ENCODE measurements around the gene CAPN8.

The CAPN8 gene

DNA sequence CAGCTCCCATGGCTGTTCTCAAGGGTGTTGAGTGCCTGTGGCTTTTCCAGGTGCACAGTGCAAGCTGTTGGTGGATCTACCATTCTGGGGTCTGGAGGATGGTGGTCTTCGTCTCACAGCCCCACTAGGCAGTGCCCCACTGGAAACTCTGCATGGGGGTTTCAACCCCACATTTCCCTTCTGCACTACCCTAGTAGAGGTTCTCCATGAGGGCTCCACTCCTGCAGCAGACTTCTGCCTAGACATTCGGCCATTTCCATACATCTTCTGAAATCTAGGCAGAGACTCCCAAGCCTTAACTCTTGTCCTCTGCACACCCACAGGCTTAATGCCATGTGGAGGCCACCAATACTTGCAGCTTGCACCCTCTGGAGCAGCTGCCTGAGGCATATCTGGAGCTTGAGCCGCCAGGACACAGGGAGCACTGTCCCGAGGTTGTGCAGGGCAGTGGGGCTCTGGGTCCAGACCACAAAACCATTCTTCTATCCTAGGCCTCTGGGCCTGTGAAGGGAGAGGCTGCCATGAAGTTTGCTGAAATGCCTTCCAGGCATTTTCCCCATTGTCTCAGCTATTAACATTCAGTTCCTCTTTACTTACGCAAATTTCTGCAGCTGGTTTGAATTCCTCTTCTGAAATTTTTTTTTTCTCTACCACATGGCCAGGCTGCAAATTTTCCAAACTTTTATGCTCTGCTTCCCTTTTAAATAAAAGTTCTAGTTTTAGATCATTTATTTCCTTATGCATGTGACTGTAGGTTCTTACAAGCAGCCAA lies 8.8 kb upstream of the CAPN8 start:
- H3K27me3 ChIP-seq (ENCODE audit: control insufficient read depth, low read length): no peaks in the 10 kb centered on the region
- H3K36me3 ChIP-seq (ENCODE audit: control insufficient read depth, low read length): no peaks in the 10 kb centered on the region
- peaks cover 7% of the 10 kb centered on the region; the same call in 1 of the 2 replicates for H3K9me3 ChIP-seq (ENCODE audit: control insufficient read depth, insufficient read depth, low read length)
- H3K9me2 ChIP-seq (replicated peaks; ENCODE audit: control insufficient read depth, low read length): no peaks in the 10 kb centered on the region
- H3K27ac ChIP-seq (ENCODE audit: low read depth, low read length): no peak overlapping the region
- H3F3A ChIP-seq (ENCODE audit: control insufficient read depth, insufficient read depth): no peaks in the 10 kb centered on the region
- no peaks in the 10 kb centered on the region for H4K20me1 ChIP-seq (ENCODE audit: control insufficient read depth, insufficient read depth, low read depth, low read length)
- H3K4me1 ChIP-seq (ENCODE audit: control insufficient read depth, low read length): no peaks in the 10 kb centered on the region
- no peak for TF ChIP-seq EZH2phosphoT487 (IDR thresholded peaks at IDR 0.05; ENCODE audit: borderline replicate concordance, low read length)
- no peak for TF ChIP-seq CTCF (IDR thresholded peaks at IDR 0.05; ENCODE audit: low read depth, low read length, poor library complexity, severe bottlenecking)
- no peak overlapping the region for H3K4me2 ChIP-seq (ENCODE audit: low read length)
- no peaks in the 10 kb centered on the region for H3K79me2 ChIP-seq (ENCODE audit: control insufficient read depth, low read length)
- H3K4me3 ChIP-seq (ENCODE audit: low read length): no peak overlapping the region

GRCh38 chr1:223670458-223671159 lies 5.1 kb upstream of the CAPN8 start:
- Histone ChIP-seq H3K27me3 (ENCODE audit: control insufficient read depth, low read length) (no peaks in the 10 kb centered on the region; the same call in 1 of the 2 replicates), H3K9me2 (replicated peaks; ENCODE audit: control insufficient read depth, low read length) (no peaks in the 10 kb centered on the region), H3K9me3 (ENCODE audit: control insufficient read depth, insufficient read depth, low read length) (peaks cover 7% of the 10 kb centered on the region; the same call in 1 of the 2 replicates), H4K20me1 (ENCODE audit: control insufficient read depth, insufficient read depth, low read depth, low read length) (no peaks in the 10 kb centered on the region), H3F3A (ENCODE audit: control insufficient read depth, insufficient read depth) (no peaks in the 10 kb centered on the region), H3K36me3 (ENCODE audit: control insufficient read depth, low read length) (no peaks in the 10 kb centered on the region), H3K4me3 (ENCODE audit: low read length) (no peak overlapping the region), H3K27ac (ENCODE audit: low read depth, low read length) (no peak overlapping the region), H3K4me2 (ENCODE audit: low read length) (no peak overlapping the region), H3K4me1 (ENCODE audit: control insufficient read depth, low read length) (no peaks in the 10 kb centered on the region), H3K79me2 (ENCODE audit: control insufficient read depth, low read length) (no peaks in the 10 kb centered on the region)
- TF ChIP-seq CTCF (IDR thresholded peaks at IDR 0.05; ENCODE audit: low read depth, low read length, poor library complexity, severe bottlenecking) (peak; percentile 60), EZH2phosphoT487 (IDR thresholded peaks at IDR 0.05; ENCODE audit: borderline replicate concordance, low read length) (no peak)

- H3K36me3 ChIP-seq (ENCODE audit: control insufficient read depth, low read length): no peaks in the 10 kb centered on the region
- H3K27ac ChIP-seq (ENCODE audit: low read depth, low read length): no peak overlapping the region
- H3K4me2 ChIP-seq (ENCODE audit: low read length): no peak overlapping the region
- no peaks in the 10 kb centered on the region for H4K20me1 ChIP-seq (ENCODE audit: control insufficient read depth, insufficient read depth, low read depth, low read length)
- H3K4me3 ChIP-seq (ENCODE audit: low read length): no peak overlapping the region
- H3K4me1 ChIP-seq (ENCODE audit: control insufficient read depth, low read length): no peaks in the 10 kb centered on the region
- H3K9me3 ChIP-seq (ENCODE audit: control insufficient read depth, insufficient read depth, low read length): peaks cover 4% of the 10 kb centered on the region; the same call in 1 of the 2 replicates
- no peaks in the 10 kb centered on the region for H3K9me2 ChIP-seq (replicated peaks; ENCODE audit: control insufficient read depth, low read length)
- no peaks in the 10 kb centered on the region for H3F3A ChIP-seq (ENCODE audit: control insufficient read depth, insufficient read depth)
- no peaks in the 10 kb centered on the region; the same call in 1 of the 2 replicates for H3K27me3 ChIP-seq (ENCODE audit: control insufficient read depth, low read length)
- TF ChIP-seq EZH2phosphoT487 (IDR thresholded peaks at IDR 0.05; ENCODE audit: borderline replicate concordance, low read length) (no peak), CTCF (IDR thresholded peaks at IDR 0.05; ENCODE audit: low read depth, low read length, poor library complexity, severe bottlenecking) (no peak)
- H3K79me2 ChIP-seq (ENCODE audit: control insufficient read depth, low read length): no peaks in the 10 kb centered on the region
These were observed 3.7 kb upstream of the CAPN8 start for GRCh38 chr1:223669003-223669795.
